ENCODE data around the gene RPRD2. TPM values are rescaled to one million over a fixed set of nuclear protein-coding genes. Genes with fewer than 3 reads are reported as not detected.

Gene RPRD2
- total and polyA plus RNA-seq, 2 experiments from 2014 or later, result 16.8 to 20.4 TPM

DNA sequence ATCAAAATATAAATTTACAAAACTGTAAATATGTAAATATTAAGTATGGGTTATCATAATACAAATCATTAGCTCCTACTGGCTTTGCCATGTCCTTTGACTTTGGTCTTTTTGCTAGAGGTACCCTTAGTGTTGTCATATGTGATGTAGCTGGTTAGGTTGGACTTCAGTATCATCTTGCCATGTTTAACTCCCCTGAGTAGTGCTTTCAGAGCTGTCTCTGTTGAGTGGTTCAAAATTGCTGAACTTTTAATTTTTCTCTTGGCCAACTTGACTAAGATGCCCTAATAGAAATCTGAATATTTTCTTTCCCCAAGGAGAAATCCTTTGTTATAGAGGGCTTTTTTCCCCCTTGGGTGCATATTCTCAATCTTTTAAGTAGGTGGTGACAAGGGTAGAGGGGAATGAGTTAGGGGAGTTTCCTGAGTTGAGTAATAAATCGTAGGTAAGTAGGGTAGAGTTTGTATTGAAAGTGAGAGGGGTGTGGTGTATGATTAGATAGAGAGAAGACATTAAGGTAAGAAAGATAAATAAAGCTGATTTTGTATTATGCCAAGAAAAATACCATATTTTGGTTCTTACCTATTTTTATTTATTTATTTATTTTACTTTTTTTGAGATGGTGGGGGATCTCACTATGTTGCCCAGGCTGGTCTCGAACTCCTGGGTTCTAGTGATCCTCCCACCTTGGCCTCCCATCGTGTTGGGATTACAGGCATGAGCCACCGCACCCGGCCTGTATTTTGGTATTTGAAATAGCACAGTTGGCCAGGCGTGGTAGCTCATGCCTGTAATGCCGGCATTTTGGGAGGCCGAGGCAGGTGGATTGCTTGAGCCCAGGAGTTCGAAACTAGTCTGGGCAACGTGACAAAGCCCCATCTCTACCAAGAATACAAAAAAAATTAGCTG is 21.8 kb downstream of the RPRD2 start:
- TF ChIP-seq, protein P1, sequence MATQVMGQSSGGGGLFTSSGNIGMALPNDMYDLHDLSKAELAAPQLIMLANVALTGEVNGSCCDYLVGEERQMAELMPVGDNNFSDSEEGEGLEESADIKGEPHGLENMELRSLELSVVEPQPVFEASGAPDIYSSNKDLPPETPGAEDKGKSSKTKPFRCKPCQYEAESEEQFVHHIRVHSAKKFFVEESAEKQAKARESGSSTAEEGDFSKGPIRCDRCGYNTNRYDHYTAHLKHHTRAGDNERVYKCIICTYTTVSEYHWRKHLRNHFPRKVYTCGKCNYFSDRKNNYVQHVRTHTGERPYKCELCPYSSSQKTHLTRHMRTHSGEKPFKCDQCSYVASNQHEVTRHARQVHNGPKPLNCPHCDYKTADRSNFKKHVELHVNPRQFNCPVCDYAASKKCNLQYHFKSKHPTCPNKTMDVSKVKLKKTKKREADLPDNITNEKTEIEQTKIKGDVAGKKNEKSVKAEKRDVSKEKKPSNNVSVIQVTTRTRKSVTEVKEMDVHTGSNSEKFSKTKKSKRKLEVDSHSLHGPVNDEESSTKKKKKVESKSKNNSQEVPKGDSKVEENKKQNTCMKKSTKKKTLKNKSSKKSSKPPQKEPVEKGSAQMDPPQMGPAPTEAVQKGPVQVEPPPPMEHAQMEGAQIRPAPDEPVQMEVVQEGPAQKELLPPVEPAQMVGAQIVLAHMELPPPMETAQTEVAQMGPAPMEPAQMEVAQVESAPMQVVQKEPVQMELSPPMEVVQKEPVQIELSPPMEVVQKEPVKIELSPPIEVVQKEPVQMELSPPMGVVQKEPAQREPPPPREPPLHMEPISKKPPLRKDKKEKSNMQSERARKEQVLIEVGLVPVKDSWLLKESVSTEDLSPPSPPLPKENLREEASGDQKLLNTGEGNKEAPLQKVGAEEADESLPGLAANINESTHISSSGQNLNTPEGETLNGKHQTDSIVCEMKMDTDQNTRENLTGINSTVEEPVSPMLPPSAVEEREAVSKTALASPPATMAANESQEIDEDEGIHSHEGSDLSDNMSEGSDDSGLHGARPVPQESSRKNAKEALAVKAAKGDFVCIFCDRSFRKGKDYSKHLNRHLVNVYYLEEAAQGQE (IDR thresholded peaks at IDR 0.05; ENCODE audit: unreplicated experiment), result no peak
- TF ChIP-seq NANOG (IDR thresholded peaks at IDR 0.05; ENCODE audit: borderline replicate concordance), result no peak
- TF ChIP-seq POLR2AphosphoS5 (IDR thresholded peaks at IDR 0.05; ENCODE audit: low read depth), result no peak
- no peak for TF ChIP-seq EZH2phosphoT487 (IDR thresholded peaks at IDR 0.05; ENCODE audit: unreplicated experiment)
- no peak for TF ChIP-seq CREB1 (CRISPR knock-in tag; IDR thresholded peaks at IDR 0.05; ENCODE audit: low read depth)
- no peak for TF ChIP-seq ZNF331 (CRISPR knock-in tag; IDR thresholded peaks at IDR 0.05; ENCODE audit: low read depth)
- no peak for TF ChIP-seq ZNF114 (CRISPR knock-in tag; IDR thresholded peaks at IDR 0.05)
- no peak for TF ChIP-seq EZH2 (IDR thresholded peaks at IDR 0.05; ENCODE audit: low read depth, unreplicated experiment)
- TF ChIP-seq, protein P2, sequence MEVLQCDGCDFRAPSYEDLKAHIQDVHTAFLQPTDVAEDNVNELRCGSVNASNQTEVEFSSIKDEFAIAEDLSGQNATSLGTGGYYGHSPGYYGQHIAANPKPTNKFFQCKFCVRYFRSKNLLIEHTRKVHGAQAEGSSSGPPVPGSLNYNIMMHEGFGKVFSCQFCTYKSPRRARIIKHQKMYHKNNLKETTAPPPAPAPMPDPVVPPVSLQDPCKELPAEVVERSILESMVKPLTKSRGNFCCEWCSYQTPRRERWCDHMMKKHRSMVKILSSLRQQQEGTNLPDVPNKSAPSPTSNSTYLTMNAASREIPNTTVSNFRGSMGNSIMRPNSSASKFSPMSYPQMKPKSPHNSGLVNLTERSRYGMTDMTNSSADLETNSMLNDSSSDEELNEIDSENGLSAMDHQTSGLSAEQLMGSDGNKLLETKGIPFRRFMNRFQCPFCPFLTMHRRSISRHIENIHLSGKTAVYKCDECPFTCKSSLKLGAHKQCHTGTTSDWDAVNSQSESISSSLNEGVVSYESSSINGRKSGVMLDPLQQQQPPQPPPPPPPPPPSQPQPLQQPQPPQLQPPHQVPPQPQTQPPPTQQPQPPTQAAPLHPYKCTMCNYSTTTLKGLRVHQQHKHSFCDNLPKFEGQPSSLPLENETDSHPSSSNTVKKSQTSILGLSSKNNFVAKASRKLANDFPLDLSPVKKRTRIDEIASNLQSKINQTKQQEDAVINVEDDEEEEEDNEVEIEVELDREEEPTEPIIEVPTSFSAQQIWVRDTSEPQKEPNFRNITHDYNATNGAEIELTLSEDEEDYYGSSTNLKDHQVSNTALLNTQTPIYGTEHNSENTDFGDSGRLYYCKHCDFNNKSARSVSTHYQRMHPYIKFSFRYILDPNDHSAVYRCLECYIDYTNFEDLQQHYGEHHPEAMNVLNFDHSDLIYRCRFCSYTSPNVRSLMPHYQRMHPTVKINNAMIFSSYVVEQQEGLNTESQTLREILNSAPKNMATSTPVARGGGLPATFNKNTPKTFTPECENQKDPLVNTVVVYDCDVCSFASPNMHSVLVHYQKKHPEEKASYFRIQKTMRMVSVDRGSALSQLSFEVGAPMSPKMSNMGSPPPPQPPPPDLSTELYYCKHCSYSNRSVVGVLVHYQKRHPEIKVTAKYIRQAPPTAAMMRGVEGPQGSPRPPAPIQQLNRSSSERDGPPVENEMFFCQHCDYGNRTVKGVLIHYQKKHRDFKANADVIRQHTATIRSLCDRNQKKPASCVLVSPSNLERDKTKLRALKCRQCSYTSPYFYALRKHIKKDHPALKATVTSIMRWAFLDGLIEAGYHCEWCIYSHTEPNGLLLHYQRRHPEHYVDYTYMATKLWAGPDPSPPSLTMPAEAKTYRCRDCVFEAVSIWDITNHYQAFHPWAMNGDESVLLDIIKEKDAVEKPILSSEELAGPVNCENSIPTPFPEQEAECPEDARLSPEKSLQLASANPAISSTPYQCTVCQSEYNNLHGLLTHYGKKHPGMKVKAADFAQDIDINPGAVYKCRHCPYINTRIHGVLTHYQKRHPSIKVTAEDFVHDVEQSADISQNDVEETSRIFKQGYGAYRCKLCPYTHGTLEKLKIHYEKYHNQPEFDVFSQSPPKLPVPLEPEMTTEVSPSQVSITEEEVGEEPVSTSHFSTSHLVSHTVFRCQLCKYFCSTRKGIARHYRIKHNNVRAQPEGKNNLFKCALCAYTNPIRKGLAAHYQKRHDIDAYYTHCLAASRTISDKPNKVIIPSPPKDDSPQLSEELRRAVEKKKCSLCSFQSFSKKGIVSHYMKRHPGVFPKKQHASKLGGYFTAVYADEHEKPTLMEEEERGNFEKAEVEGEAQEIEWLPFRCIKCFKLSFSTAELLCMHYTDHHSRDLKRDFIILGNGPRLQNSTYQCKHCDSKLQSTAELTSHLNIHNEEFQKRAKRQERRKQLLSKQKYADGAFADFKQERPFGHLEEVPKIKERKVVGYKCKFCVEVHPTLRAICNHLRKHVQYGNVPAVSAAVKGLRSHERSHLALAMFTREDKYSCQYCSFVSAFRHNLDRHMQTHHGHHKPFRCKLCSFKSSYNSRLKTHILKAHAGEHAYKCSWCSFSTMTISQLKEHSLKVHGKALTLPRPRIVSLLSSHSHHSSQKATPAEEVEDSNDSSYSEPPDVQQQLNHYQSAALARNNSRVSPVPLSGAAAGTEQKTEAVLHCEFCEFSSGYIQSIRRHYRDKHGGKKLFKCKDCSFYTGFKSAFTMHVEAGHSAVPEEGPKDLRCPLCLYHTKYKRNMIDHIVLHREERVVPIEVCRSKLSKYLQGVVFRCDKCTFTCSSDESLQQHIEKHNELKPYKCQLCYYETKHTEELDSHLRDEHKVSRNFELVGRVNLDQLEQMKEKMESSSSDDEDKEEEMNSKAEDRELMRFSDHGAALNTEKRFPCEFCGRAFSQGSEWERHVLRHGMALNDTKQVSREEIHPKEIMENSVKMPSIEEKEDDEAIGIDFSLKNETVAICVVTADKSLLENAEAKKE (CRISPR knock-in tag; IDR thresholded peaks at IDR 0.05), result no peak
- TF ChIP-seq, protein P3, sequence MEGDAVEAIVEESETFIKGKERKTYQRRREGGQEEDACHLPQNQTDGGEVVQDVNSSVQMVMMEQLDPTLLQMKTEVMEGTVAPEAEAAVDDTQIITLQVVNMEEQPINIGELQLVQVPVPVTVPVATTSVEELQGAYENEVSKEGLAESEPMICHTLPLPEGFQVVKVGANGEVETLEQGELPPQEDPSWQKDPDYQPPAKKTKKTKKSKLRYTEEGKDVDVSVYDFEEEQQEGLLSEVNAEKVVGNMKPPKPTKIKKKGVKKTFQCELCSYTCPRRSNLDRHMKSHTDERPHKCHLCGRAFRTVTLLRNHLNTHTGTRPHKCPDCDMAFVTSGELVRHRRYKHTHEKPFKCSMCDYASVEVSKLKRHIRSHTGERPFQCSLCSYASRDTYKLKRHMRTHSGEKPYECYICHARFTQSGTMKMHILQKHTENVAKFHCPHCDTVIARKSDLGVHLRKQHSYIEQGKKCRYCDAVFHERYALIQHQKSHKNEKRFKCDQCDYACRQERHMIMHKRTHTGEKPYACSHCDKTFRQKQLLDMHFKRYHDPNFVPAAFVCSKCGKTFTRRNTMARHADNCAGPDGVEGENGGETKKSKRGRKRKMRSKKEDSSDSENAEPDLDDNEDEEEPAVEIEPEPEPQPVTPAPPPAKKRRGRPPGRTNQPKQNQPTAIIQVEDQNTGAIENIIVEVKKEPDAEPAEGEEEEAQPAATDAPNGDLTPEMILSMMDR (conservative IDR thresholded peaks at IDR 0.05; ENCODE audit: low read depth in 2 of 2), result no peak
- TF ChIP-seq STAT1 (IDR thresholded peaks at IDR 0.05; ENCODE audit: unreplicated experiment), result no peak
- TF ChIP-seq, protein P4, sequence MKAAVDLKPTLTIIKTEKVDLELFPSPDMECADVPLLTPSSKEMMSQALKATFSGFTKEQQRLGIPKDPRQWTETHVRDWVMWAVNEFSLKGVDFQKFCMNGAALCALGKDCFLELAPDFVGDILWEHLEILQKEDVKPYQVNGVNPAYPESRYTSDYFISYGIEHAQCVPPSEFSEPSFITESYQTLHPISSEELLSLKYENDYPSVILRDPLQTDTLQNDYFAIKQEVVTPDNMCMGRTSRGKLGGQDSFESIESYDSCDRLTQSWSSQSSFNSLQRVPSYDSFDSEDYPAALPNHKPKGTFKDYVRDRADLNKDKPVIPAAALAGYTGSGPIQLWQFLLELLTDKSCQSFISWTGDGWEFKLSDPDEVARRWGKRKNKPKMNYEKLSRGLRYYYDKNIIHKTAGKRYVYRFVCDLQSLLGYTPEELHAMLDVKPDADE (IDR thresholded peaks at IDR 0.05), result no peak
- Histone ChIP-seq H3K4me2 (no peak overlapping the region), H3K79me2 (replicated peaks; ENCODE audit: insufficient read depth) (peaks cover 98% of the 10 kb centered on the region), H3K9me2 (ENCODE audit: insufficient read depth) (no peaks in the 10 kb centered on the region), H3K4me1 (ENCODE audit: insufficient read depth) (no peaks in the 10 kb centered on the region), H3F3A (replicated peaks; ENCODE audit: low read depth) (no peaks in the 10 kb centered on the region), H3K36me3 (ENCODE audit: insufficient read depth) (no peaks in the 10 kb centered on the region), H4K20me1 (replicated peaks; ENCODE audit: insufficient read depth) (peaks cover 41% of the 10 kb centered on the region), H3K27ac (ENCODE audit: low read depth) (no peak overlapping the region), H3K27me3 (ENCODE audit: insufficient read depth) (no peaks in the 10 kb centered on the region), H2AFZ (no peak overlapping the region), H3K4me3 (no peak overlapping the region)
- DNase-seq (ENCODE audit: low spot score) (no peak), ATAC-seq (no peak)
- H3K4me1 Mint-ChIP-seq, result peaks cover 6% of the 10 kb centered on the region
- H3K9me3 Mint-ChIP-seq, result no peaks in the 10 kb centered on the region
- peaks cover 2% of the 10 kb centered on the region for H3K27me3 Mint-ChIP-seq (ENCODE audit: insufficient read depth, low read depth, poor library complexity)
- H3K36me3 Mint-ChIP-seq (ENCODE audit: low read depth), result no peaks in the 10 kb centered on the region
- H3K4me3 Mint-ChIP-seq, result no peak overlapping the region
- H3K27ac Mint-ChIP-seq, result no peak overlapping the region
